PFSK-1 (cell line): ENCODE data around the gene FGD1.

ENCODE experiments used
- FOXP2 ChIP-seq: optimal IDR thresholded peaks from 2 replicates; pipeline ENCODE3; 2011; ENCODE audit warnings: borderline replicate concordance, control low read depth, inconsistent platforms; ENCODE audit not compliant: insufficient read depth; ENCODE audit errors: extremely low read length, extremely low read depth
- POLR2AphosphoS5 ChIP-seq: IDR thresholded peaks from 2 replicates; pipeline ENCODE4 v1.6.1; 2012; ENCODE audit warnings: low read depth, mild to moderate bottlenecking, control low read depth, low read length, moderate library complexity
- SIN3A ChIP-seq: IDR thresholded peaks from 2 replicates; pipeline ENCODE4 v1.6.1; 2012; ENCODE audit warnings: mild to moderate bottlenecking, low read length, moderate library complexity, borderline replicate concordance; ENCODE audit not compliant: insufficient read depth
- TAF1 ChIP-seq: IDR thresholded peaks from 2 replicates; pipeline ENCODE4 v1.6.1; 2012; ENCODE audit warnings: low read length, control low read depth, borderline replicate concordance; ENCODE audit not compliant: insufficient read depth
- TF ChIP-seq, protein P1 (sequence below), 2 experiments: IDR thresholded peaks; 2 replicates each; pipeline versions ENCODE4 v1.6.1 to v1.8.0; 2011 to 2012; ENCODE audit warnings: low read depth in 2 of 2, low read length in 2 of 2, control low read depth in 1 of 2, inconsistent platforms in 1 of 2, mild to moderate bottlenecking in 1 of 2, moderate library complexity in 1 of 2; ENCODE audit not compliant: insufficient read depth in 1 of 2

Gene FGD1

DNA sequence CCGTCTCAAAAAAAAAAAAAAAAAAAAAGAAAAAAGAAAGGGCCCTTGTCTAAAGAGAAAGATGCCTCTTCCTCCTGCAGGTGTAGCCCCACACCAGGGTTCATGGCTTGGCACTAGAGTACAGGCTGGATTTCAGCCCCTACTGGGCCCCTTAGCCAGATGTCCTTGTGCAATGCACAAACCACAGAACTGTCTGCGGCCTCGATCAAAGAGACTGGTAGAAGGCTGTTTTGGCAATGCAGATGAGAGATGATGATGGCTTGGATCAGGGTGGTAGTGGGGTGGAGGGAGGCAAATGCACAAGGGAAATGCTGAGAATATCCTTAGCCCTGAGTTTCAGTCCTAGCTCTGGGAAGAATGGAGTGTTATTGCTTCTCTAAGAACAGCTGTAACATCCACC, 82.3 kb downstream of the FGD1 start:
- no peak for TF ChIP-seq FOXP2
- no peak for TF ChIP-seq SIN3A
- no peak for TF ChIP-seq TAF1
- no peak for TF ChIP-seq POLR2AphosphoS5
- TF ChIP-seq, protein P1, sequence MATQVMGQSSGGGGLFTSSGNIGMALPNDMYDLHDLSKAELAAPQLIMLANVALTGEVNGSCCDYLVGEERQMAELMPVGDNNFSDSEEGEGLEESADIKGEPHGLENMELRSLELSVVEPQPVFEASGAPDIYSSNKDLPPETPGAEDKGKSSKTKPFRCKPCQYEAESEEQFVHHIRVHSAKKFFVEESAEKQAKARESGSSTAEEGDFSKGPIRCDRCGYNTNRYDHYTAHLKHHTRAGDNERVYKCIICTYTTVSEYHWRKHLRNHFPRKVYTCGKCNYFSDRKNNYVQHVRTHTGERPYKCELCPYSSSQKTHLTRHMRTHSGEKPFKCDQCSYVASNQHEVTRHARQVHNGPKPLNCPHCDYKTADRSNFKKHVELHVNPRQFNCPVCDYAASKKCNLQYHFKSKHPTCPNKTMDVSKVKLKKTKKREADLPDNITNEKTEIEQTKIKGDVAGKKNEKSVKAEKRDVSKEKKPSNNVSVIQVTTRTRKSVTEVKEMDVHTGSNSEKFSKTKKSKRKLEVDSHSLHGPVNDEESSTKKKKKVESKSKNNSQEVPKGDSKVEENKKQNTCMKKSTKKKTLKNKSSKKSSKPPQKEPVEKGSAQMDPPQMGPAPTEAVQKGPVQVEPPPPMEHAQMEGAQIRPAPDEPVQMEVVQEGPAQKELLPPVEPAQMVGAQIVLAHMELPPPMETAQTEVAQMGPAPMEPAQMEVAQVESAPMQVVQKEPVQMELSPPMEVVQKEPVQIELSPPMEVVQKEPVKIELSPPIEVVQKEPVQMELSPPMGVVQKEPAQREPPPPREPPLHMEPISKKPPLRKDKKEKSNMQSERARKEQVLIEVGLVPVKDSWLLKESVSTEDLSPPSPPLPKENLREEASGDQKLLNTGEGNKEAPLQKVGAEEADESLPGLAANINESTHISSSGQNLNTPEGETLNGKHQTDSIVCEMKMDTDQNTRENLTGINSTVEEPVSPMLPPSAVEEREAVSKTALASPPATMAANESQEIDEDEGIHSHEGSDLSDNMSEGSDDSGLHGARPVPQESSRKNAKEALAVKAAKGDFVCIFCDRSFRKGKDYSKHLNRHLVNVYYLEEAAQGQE (IDR thresholded peaks at IDR 0.05; ENCODE audit: insufficient read depth in 1 of 2, low read depth in 2 of 2, low read length in 2 of 2) = no peak

GRCh38 chrX:54411732-54412131, 84.3 kb downstream of the FGD1 start:
- no peak for TF ChIP-seq FOXP2
- TF ChIP-seq, protein P1 (IDR thresholded peaks at IDR 0.05; ENCODE audit: insufficient read depth in 1 of 2, low read depth in 2 of 2, low read length in 2 of 2) = no peak
- TF ChIP-seq SIN3A = no peak
- no peak for TF ChIP-seq POLR2AphosphoS5
- no peak for TF ChIP-seq TAF1

GRCh38 chrX:54407266-54407665, 88.8 kb downstream of the FGD1 start:
- TF ChIP-seq TAF1 (no peak), SIN3A (no peak), POLR2AphosphoS5 (no peak), FOXP2 (no peak)
- TF ChIP-seq, protein P1 (IDR thresholded peaks at IDR 0.05; ENCODE audit: insufficient read depth in 1 of 2, low read depth in 2 of 2, low read length in 2 of 2) = no peak

GRCh38 chrX:54397113-54397512, 98.9 kb downstream of the FGD1 start:
- TF ChIP-seq FOXP2 (no peak), POLR2AphosphoS5 (no peak), SIN3A (no peak), TAF1 (no peak)
- TF ChIP-seq, protein P1 (IDR thresholded peaks at IDR 0.05; ENCODE audit: insufficient read depth in 1 of 2, low read depth in 2 of 2, low read length in 2 of 2) = no peak
